ENCODE measurements around the gene EIF4B.

EIF4B gene

GRCh38 chr12:53051881-53052412 is 45.7 kb downstream of the EIF4B start:
- DNase-seq (ENCODE audit: low read depth in 1 of 2, low spot score in 1 of 2) = no peak
- TF ChIP-seq JUND (IDR thresholded peaks at IDR 0.05; ENCODE audit: low read depth) = no peak
- in situ Hi-C loops (cut with HindIII; ENCODE audit: low pct_unique_long_range_greater_than_20kb, low sequenced_read_pairs) = no loop called here

- in situ Hi-C loops (cut with HindIII; ENCODE audit: low pct_unique_long_range_greater_than_20kb, low sequenced_read_pairs) = no loop called here
- TF ChIP-seq JUND (IDR thresholded peaks at IDR 0.05; ENCODE audit: low read depth) = no peak
- DNase-seq (ENCODE audit: low read depth in 1 of 2, low spot score in 1 of 2) = peak in 1 of 2 experiments; percentile 87
Measured at GRCh38 chr12:53052419-53053217, 46.4 kb downstream of the EIF4B start.

- no peak for TF ChIP-seq JUND (IDR thresholded peaks at IDR 0.05; ENCODE audit: low read depth)
- DNase-seq (ENCODE audit: low read depth in 1 of 2, low spot score in 1 of 2) = peak; percentile 56 to 96
- in situ Hi-C loops (cut with HindIII; ENCODE audit: low pct_unique_long_range_greater_than_20kb, low sequenced_read_pairs) = no loop called here
Measured at GRCh38 chr12:53053218-53054111, 47.2 kb downstream of the EIF4B start.

GRCh38 chr12:53054112-53054878 is 48.0 kb downstream of the EIF4B start:
- in situ Hi-C loops (cut with HindIII; ENCODE audit: low pct_unique_long_range_greater_than_20kb, low sequenced_read_pairs) = no loop called here
- DNase-seq (ENCODE audit: low read depth in 1 of 2, low spot score in 1 of 2) = peak; percentile 91 to 99
- TF ChIP-seq JUND (IDR thresholded peaks at IDR 0.05; ENCODE audit: low read depth) = no peak

- in situ Hi-C loops (cut with HindIII; ENCODE audit: low pct_unique_long_range_greater_than_20kb, low sequenced_read_pairs) = no loop called here
- no peak for TF ChIP-seq JUND (IDR thresholded peaks at IDR 0.05; ENCODE audit: low read depth)
- no peak for DNase-seq (ENCODE audit: low read depth in 1 of 2, low spot score in 1 of 2)
Measured at GRCh38 chr12:53055471-53056266, 49.4 kb downstream of the EIF4B start.

- DNase-seq (ENCODE audit: low read depth in 1 of 2, low spot score in 1 of 2) = no peak
- no peak for TF ChIP-seq JUND (IDR thresholded peaks at IDR 0.05; ENCODE audit: low read depth)
- in situ Hi-C loops (cut with HindIII; ENCODE audit: low pct_unique_long_range_greater_than_20kb, low sequenced_read_pairs) = no loop called here
Measured at GRCh38 chr12:53056296-53056695, 50.0 kb downstream of the EIF4B start.

GRCh38 chr12:53056901-53057300 is 50.6 kb downstream of the EIF4B start:
- in situ Hi-C loops (cut with HindIII; ENCODE audit: low pct_unique_long_range_greater_than_20kb, low sequenced_read_pairs) = no loop called here
- DNase-seq (ENCODE audit: low read depth in 1 of 2, low spot score in 1 of 2) = no peak
- TF ChIP-seq JUND (IDR thresholded peaks at IDR 0.05; ENCODE audit: low read depth) = no peak

- no peak for TF ChIP-seq JUND (IDR thresholded peaks at IDR 0.05; ENCODE audit: low read depth)
- no peak for DNase-seq (ENCODE audit: low read depth in 1 of 2, low spot score in 1 of 2)
- in situ Hi-C loops (cut with HindIII; ENCODE audit: low pct_unique_long_range_greater_than_20kb, low sequenced_read_pairs) = no loop called here
Measured at GRCh38 chr12:53057816-53058500, 51.7 kb downstream of the EIF4B start.

GRCh38 chr12:53058674-53059433 is 52.6 kb downstream of the EIF4B start:
- no peak for TF ChIP-seq JUND (IDR thresholded peaks at IDR 0.05; ENCODE audit: low read depth)
- in situ Hi-C loops (cut with HindIII; ENCODE audit: low pct_unique_long_range_greater_than_20kb, low sequenced_read_pairs) = no loop called here
- no peak for DNase-seq (ENCODE audit: low read depth in 1 of 2, low spot score in 1 of 2)

GRCh38 chr12:53059434-53060063 is 53.3 kb downstream of the EIF4B start:
- no peak for DNase-seq (ENCODE audit: low read depth in 1 of 2, low spot score in 1 of 2)
- in situ Hi-C loops (cut with HindIII; ENCODE audit: low pct_unique_long_range_greater_than_20kb, low sequenced_read_pairs) = no loop called here
- no peak for TF ChIP-seq JUND (IDR thresholded peaks at IDR 0.05; ENCODE audit: low read depth)
